Kidney epithelial cell (primary cell): Measurements from ENCODE around the gene CCDC15. TPM values are rescaled to one million over a fixed set of nuclear protein-coding genes. Genes with fewer than 3 reads are reported as not detected.

Experiments
- DNase-seq: peaks from one replicate; pipeline ENCODE4 v3.0.0-alpha.2; 2010; ENCODE audit warnings: low read depth
- H3K27me3 ChIP-seq: 2 replicates; pipeline ENCODE4 v1.6.0; 2011; ENCODE audit warnings: low read length; ENCODE audit not compliant: control insufficient read depth, insufficient read depth
- H3K36me3 ChIP-seq: 2 replicates; pipeline ENCODE4 v1.5.1; 2011; ENCODE audit warnings: low read length; ENCODE audit not compliant: control insufficient read depth, insufficient read depth
- H3K4me3 ChIP-seq: 2 replicates; pipeline ENCODE4 v1.5.1; 2011; ENCODE audit warnings: low read depth, mild to moderate bottlenecking, control low read depth, low read length
- total RNA-seq: library from RNA; depleted of rRNA; stranded (reverse); fragments of >200 nt; gene quantifications from 2 replicates; pipeline ENCODE4 v1.2.3, GENCODE V29; 2015
- TF ChIP-seq, protein P1 (sequence below): IDR thresholded peaks from 2 replicates; pipeline ENCODE4 v1.5.1; 2011; ENCODE audit warnings: mild to moderate bottlenecking, moderate library complexity, low read length, control low read depth, inconsistent platforms; ENCODE audit not compliant: insufficient read depth, poor library complexity, severe bottlenecking

CCDC15 gene
- total RNA-seq, 1 donor from 2014 or later = 3.1 TPM

DNA sequence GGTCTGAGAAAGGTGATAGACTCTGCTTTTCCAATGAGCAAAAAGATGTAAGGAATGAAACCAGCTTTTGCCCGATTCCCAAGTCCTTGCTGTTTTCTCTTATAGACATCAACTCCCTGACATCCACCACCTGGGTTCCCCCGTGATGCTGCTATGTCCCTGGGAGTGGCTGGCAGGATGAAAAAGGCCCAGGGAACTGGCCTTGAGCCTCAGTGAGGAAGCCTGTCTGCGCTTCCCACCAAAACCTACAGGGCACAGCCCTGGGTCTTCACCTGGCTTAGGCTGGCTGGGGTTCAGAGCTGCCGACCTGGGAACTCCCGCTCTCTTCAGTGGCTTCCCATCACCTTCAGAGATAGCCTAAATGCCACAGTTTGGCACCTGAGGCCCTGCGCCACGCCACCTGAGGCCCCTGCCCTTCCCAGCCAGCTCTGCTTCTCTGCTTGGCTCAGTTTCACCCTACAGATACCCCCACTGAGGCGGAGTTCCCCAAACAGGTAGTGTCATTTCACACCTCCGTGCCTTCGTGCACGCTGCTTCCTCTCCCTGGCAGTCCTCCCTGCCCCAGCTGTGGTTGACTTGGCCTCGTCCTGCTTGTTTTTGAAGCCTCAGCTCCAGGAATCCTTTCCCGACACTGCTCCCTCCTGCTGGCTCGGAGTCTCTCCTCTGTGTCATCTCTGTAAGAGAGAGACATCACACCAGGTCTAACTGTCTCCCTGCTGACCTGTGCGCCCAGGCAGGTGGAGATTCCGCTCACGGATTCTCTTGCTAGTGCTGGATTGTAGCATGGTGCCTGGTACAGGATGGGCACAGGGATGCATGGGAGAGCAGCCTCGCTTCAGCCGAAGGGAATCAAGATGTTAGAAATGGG, 119.8 kb downstream of the CCDC15 start:
- TF ChIP-seq, protein P1, sequence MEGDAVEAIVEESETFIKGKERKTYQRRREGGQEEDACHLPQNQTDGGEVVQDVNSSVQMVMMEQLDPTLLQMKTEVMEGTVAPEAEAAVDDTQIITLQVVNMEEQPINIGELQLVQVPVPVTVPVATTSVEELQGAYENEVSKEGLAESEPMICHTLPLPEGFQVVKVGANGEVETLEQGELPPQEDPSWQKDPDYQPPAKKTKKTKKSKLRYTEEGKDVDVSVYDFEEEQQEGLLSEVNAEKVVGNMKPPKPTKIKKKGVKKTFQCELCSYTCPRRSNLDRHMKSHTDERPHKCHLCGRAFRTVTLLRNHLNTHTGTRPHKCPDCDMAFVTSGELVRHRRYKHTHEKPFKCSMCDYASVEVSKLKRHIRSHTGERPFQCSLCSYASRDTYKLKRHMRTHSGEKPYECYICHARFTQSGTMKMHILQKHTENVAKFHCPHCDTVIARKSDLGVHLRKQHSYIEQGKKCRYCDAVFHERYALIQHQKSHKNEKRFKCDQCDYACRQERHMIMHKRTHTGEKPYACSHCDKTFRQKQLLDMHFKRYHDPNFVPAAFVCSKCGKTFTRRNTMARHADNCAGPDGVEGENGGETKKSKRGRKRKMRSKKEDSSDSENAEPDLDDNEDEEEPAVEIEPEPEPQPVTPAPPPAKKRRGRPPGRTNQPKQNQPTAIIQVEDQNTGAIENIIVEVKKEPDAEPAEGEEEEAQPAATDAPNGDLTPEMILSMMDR = no peak
- no peaks in the 10 kb centered on the region for H3K27me3 ChIP-seq

DNA sequence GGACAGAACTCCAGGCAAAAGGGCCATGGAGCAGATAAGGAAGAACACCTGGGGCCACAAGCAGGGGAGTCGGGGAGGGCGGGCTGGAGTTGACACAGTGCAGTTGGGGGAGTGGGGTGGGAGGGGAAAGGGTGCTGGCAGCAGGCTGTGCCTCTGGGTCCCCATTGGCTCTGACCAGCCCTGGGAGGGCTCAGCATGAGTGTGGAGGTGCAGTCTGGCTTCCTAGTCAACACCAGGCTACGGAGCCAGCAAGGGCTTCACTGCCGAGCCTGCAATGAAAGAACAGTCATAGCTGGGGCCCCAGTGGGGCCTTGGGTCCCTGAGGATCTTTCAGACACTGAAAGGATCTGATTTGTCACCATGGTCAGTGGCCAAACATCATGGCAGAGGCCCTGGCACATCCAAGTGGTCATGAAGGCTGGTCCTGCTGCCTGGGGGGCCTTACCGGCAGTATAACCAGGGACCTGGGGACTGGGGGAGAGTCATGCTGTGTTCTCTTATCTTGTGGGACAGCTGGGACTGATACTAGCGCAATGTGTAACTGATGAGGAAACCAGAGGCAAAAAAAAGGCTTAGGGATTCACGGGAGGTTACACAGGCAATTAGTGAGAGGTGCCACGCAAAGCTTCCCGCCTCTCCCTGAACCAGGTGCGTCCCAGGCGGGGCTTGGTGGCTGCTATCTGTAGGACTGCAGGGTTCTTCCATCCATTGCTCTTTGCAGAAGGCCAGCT, 120.7 kb downstream of the CCDC15 start:
- Histone ChIP-seq H3K4me3 (no peak overlapping the region), H3K36me3 (no peaks in the 10 kb centered on the region), H3K27me3 (no peaks in the 10 kb centered on the region)
- TF ChIP-seq, protein P1 = no peak
- no peak for DNase-seq

More for the DNA sequence above, 119.8 kb downstream of the CCDC15 start:
- DNase-seq = no peak
- Histone ChIP-seq H3K4me3 (no peak overlapping the region), H3K36me3 (no peaks in the 10 kb centered on the region)

DNA sequence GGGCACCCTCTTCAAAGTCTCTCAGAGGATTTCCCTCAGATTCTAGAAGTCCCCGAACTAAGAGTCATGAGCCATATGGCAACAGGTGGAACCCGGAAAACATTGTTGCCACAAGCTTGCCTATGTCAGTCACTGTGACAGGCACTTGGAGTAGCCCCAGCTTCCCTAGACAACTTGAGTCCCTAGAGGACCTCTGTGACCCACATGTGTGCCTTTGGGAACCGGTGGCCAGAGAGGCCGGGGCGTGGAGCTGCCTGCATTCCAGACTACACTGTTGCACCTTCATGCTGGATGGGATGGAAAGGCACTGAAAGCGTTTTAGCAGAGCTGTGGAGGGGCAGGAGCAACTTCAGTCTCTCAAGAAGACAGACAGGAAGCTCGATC, 121.2 kb downstream of the CCDC15 start:
- no peak for DNase-seq
- H3K27me3 ChIP-seq = no peaks in the 10 kb centered on the region
- TF ChIP-seq, protein P1 = no peak
- no peak overlapping the region for H3K4me3 ChIP-seq
- no peaks in the 10 kb centered on the region for H3K36me3 ChIP-seq

DNA sequence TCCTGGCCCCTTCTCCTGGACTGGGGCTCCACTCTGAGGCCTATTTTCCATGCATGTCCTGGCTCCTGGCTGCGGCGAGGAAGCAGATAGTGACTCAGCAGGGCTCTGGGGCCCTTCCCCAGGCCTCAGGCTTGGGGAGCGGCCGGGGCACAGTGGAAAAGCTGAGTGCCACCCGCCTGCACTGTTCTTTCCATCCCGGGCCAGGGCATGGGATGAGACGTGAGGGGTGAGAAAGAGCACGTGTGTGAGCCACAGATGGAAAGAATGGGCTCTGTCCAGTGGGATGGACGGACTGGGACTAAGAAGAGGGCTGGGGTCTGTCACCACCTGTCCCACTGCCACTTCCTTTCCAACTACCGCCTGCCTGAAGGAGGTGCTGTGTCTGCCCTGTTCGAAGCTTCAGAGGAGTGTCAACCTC, 121.9 kb downstream of the CCDC15 start:
- no peak for DNase-seq
- TF ChIP-seq, protein P1 = no peak
- no peaks in the 10 kb centered on the region for H3K27me3 ChIP-seq
- H3K4me3 ChIP-seq = no peak overlapping the region
- H3K36me3 ChIP-seq = no peaks in the 10 kb centered on the region

DNA sequence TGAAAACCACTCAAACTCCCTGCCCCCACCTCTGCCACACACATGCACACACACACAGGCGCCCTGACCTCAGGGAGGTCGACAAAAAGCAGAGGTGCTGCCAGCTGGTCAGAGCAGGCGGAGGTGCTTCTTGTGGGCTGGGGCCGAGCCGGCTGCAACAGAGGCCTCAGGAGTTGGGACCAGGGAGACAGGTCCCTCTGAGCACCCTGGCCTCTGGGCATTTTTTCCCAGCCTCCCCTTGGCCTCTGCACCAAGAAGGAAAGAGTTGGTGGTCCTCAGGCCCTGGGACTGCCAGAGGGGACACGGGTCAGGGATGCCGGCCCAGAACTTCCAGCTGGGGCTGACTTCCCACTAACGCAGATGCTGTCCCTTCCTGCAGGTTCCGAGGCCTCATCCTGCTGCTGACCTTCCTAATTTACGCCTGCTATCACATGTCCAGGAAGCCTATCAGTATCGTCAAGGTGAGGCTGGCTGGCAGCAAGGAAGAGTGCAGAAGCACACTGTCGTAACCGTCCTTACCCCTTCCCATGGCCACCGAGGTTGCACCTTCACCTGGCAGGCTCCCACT, 122.5 kb downstream of the CCDC15 start:
- DNase-seq = no peak
- TF ChIP-seq, protein P1 = no peak

More for the DNA sequence above, 122.5 kb downstream of the CCDC15 start:
- no peaks in the 10 kb centered on the region for H3K27me3 ChIP-seq
- H3K4me3 ChIP-seq = no peak overlapping the region
- H3K36me3 ChIP-seq = no peaks in the 10 kb centered on the region
